Chondrocyte (in vitro differentiated cells): Measurements from ENCODE around the gene TRIM51. TPM values are rescaled to one million over a fixed set of nuclear protein-coding genes. Genes with fewer than 3 reads are reported as not detected.
"Not testable (repeated sequence)": the region's sequence is repeated elsewhere in the genome, so short reads cannot be mapped to it uniquely, and the experiment has no call there.

Experiments
- DNase-seq: peaks from one replicate; pipeline ENCODE4 v3.0.0; 2021; ENCODE audit warnings: mixed read lengths, low spot score
- H3K27ac Mint-ChIP-seq: one replicate; pipeline ENCODE4 v1.8.0; 2021; ENCODE audit warnings: mild to moderate bottlenecking, moderate library complexity, mixed read lengths; ENCODE audit not compliant: unreplicated experiment
- H3K27me3 Mint-ChIP-seq: 2 replicates; pipeline ENCODE4 v1.8.0; 2021; ENCODE audit warnings: low read depth, mixed read lengths
- H3K36me3 Mint-ChIP-seq: 2 replicates; pipeline ENCODE4 v1.8.0; 2021; ENCODE audit warnings: low read depth, mixed read lengths
- H3K4me1 Mint-ChIP-seq: 2 replicates; pipeline ENCODE4 v1.8.0; 2021; ENCODE audit warnings: low read depth, mild to moderate bottlenecking, mixed read lengths
- H3K4me3 Mint-ChIP-seq: one replicate; pipeline ENCODE4 v1.8.0; 2021; ENCODE audit warnings: mild to moderate bottlenecking, moderate library complexity, mixed read lengths; ENCODE audit not compliant: unreplicated experiment
- H3K9me3 Mint-ChIP-seq: 2 replicates; pipeline ENCODE4 v1.8.0; 2021; ENCODE audit warnings: low read depth, mixed read lengths
- total RNA-seq: library from RNA; stranded (reverse); gene quantifications from 3 replicates; pipeline ENCODE4 v1.2.1, GENCODE V29; 2021
- TF ChIP-seq, protein P1 (sequence below): fragments of 200-600 bp; sonication (generic); IDR thresholded peaks from 2 replicates; pipeline ENCODE4 v1.5.0; 2021; ENCODE audit warnings: antibody characterized with exemption, mild to moderate bottlenecking, moderate library complexity

TRIM51 gene
- total RNA-seq, 1 donor from 2014 or later: not detected

DNA sequence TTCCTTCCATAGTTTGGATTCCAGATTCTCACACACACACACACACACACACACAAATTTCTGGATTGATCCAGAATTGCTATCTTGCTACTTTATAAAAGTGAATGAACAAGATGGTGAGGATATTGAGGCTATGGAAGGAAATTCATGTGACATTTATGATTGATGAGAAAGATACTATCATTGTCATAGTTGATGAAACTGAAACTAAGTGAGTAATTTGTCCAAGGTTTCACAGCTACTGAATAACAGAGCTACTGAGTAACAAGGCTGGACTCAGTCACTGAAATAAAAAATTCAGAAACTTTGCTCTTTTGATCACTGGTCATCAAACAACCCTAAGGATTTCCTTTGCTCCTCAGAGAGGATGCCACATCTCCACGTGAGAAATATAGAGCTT is 28.4 kb upstream of the TRIM51 start:
- Mint-ChIP-seq H3K27me3 (no peaks in the 10 kb centered on the region), H3K4me1 (no peaks in the 10 kb centered on the region), H3K36me3 (no peaks in the 10 kb centered on the region), H3K4me3 (no peak overlapping the region), H3K27ac (no peak overlapping the region), H3K9me3 (peaks cover 21% of the 10 kb centered on the region)
- TF ChIP-seq, protein P1, sequence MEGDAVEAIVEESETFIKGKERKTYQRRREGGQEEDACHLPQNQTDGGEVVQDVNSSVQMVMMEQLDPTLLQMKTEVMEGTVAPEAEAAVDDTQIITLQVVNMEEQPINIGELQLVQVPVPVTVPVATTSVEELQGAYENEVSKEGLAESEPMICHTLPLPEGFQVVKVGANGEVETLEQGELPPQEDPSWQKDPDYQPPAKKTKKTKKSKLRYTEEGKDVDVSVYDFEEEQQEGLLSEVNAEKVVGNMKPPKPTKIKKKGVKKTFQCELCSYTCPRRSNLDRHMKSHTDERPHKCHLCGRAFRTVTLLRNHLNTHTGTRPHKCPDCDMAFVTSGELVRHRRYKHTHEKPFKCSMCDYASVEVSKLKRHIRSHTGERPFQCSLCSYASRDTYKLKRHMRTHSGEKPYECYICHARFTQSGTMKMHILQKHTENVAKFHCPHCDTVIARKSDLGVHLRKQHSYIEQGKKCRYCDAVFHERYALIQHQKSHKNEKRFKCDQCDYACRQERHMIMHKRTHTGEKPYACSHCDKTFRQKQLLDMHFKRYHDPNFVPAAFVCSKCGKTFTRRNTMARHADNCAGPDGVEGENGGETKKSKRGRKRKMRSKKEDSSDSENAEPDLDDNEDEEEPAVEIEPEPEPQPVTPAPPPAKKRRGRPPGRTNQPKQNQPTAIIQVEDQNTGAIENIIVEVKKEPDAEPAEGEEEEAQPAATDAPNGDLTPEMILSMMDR: no peak
- DNase-seq: no peak

DNA sequence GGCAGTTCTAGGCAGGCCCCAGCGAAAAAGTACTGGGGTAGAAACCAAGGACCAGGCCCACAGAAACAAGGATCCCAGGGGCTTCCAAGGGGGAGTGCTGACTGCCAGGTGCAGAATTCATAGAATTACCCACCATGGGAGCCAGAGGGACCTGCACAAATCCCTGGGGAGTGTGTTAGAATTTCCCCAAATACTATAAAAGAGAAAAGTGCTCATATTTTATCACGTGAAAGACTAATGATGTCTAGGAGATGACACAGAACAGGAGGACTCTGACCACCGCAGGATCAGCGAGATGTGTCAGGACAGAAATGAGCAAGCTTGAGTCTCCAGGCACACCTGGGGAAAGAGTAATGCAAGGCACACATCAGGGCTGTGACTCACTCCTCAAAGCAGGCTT is 15.7 kb upstream of the TRIM51 start:
- not testable (repeated sequence) for H3K27me3 Mint-ChIP-seq, DNase-seq, H3K27ac Mint-ChIP-seq, H3K36me3 Mint-ChIP-seq, H3K4me1 Mint-ChIP-seq, H3K4me3 Mint-ChIP-seq
- peaks cover 33% of the 10 kb centered on the region for H3K9me3 Mint-ChIP-seq

DNA sequence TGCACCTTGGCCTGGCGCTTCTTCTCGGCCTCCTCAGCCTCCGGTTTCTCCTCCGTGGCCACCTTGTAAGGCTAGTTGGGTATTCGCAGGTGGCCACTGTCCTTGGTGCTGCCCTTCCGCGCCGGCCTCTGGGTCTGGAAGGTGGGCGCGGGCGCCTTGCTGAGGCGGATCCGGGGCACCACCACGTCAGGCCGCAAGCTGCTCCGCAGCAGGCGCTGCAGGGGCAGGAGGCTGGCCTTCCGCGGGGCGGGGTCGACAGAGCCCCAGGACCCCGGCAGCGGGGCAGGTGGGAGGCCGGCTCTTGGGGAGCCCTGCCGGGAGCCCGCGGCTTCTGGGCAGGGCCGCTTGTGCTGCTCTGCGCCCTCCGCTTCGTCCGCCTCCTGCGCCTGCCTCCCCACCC is 10.4 kb upstream of the TRIM51 start:
- not testable (repeated sequence) for DNase-seq, H3K36me3 Mint-ChIP-seq, H3K27ac Mint-ChIP-seq, H3K4me3 Mint-ChIP-seq, H3K4me1 Mint-ChIP-seq, H3K27me3 Mint-ChIP-seq
- peaks cover 18% of the 10 kb centered on the region for H3K9me3 Mint-ChIP-seq

DNA sequence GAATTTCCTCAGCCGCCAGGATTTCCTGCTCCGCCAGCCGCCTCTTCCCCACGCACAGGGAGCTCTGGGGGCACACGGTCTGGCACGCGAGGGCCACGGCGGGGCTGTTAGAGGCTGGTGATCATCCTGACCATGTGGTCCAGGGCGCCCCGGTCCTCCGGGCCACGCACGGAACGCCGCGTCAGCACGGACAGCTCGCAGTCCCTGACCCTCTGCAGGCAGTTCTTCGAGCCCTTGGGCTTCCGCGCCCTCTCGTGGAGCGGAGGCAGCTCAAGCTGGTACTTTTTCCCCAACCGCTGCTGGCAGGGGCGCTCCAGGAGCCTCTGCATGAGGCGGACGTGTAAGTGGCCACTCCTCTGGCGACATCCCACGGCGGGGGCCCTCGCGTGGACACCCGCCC is 10.0 kb upstream of the TRIM51 start:
- not testable (repeated sequence) for DNase-seq, H3K27me3 Mint-ChIP-seq, H3K36me3 Mint-ChIP-seq, H3K27ac Mint-ChIP-seq, H3K4me3 Mint-ChIP-seq, H3K4me1 Mint-ChIP-seq
- H3K9me3 Mint-ChIP-seq: peaks cover 22% of the 10 kb centered on the region

DNA sequence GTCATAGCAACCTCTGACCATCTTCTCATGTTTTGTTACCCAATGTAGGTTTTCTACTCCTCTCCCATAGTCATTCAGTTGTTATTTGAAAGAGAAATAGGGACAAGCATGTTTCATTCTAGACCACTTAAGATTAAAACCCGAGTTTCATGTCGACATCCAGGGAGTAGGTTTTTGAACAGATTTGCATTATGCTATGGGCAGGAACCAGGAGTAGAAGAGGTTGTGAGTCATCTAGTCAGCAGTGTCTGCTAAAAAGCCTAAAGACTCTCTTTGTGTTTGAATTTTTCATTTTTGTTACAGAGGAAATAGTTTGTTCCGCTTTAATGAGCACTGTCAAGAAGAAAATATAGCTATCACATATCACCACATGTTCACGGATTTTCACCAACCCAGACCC is 1.9 kb downstream of the TRIM51 start:
- H3K4me1 Mint-ChIP-seq, H3K27ac Mint-ChIP-seq, H3K4me3 Mint-ChIP-seq, H3K27me3 Mint-ChIP-seq, DNase-seq, H3K36me3 Mint-ChIP-seq: not testable (repeated sequence)
- peaks cover 27% of the 10 kb centered on the region for H3K9me3 Mint-ChIP-seq

DNA sequence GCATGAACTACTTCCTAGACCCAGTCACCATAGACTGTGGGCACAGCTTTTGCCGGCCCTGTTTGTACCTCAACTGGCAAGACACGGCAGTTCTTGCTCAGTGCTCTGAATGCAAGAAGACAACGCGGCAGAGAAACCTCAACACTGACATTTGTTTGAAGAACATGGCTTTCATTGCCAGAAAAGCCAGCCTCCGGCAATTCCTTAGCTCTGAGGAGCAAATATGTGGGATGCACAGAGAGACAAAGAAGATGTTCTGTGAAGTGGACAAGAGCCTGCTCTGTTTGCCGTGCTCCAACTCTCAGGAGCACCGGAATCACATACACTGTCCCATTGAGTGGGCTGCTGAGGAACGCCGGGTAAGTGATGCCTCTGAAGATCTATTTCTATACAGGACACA is 2.4 kb downstream of the TRIM51 start:
- H3K9me3 Mint-ChIP-seq: peaks cover 27% of the 10 kb centered on the region
- not testable (repeated sequence) for H3K27ac Mint-ChIP-seq, DNase-seq, H3K27me3 Mint-ChIP-seq, H3K4me1 Mint-ChIP-seq, H3K36me3 Mint-ChIP-seq, H3K4me3 Mint-ChIP-seq

DNA sequence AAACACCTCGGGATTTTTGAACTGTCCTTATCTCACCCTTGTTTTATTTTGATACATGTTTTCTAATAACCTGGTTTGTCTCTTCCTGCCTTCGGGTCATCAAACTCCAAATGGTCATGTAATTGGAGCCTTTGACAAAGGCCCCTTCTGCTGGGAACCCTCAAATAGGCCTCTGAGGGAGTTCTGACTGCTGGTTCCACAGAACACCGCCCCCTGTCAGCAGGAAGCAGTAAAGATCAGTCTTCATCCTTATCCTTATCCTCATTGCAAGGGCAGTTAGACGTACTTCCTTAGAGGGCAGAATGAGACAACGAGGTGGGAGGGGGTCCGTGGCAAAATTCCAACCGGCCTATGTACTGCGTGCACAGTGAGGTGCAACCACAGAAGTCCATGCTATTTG is 12.1 kb downstream of the TRIM51 start:
- Mint-ChIP-seq H3K27ac (no peak overlapping the region), H3K36me3 (no peaks in the 10 kb centered on the region), H3K27me3 (no peaks in the 10 kb centered on the region), H3K9me3 (peaks cover 28% of the 10 kb centered on the region), H3K4me3 (no peak overlapping the region), H3K4me1 (no peaks in the 10 kb centered on the region)
- TF ChIP-seq, protein P1: no peak
- no peak for DNase-seq

DNA sequence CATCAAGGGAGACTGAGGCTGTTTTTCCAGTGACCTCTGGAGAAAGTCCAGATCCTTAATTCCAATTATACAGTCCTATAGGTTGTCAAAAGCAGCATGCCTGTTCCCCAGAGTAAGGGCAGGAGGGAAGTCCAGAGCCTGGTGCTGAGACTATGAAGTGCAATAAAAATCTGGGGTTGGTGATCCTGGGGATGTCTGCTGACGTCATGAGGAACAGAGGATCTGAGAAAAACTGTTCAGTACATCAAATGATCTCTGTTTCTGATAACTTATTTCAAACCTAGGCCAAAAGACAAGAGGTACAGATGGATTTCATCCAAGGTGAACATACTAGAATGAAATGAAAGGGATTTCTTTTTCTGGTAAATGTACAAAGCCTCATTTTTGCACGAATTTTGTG is 19.2 kb downstream of the TRIM51 start:
- H3K27ac Mint-ChIP-seq: no peak overlapping the region
- H3K4me1 Mint-ChIP-seq: no peaks in the 10 kb centered on the region
- TF ChIP-seq, protein P1: no peak
- no peak overlapping the region for H3K4me3 Mint-ChIP-seq
- H3K27me3 Mint-ChIP-seq: no peaks in the 10 kb centered on the region
- H3K9me3 Mint-ChIP-seq: peaks cover 20% of the 10 kb centered on the region
- DNase-seq: no peak
- no peaks in the 10 kb centered on the region for H3K36me3 Mint-ChIP-seq
